ENCODE results near the gene COL15A1.

- TF ChIP-seq CTCF (optimal IDR thresholded peaks at IDR 0.05 in 1 of 3, IDR thresholded peaks at IDR 0.05 in 1 of 3, conservative IDR thresholded peaks at IDR 0.05 in 1 of 3; ENCODE audit: extremely low read depth in 1 of 3, insufficient read depth in 2 of 3, low read length in 3 of 3) (no peak), EZH2 (IDR thresholded peaks at IDR 0.05; ENCODE audit: low read length) (no peak)
These were observed 106.7 kb downstream of the COL15A1 start for GRCh38 chr9:99050292-99050911.
